ENCODE results near the gene CECR2. TPM values are rescaled to one million over a fixed set of nuclear protein-coding genes. Genes with fewer than 3 reads are reported as not detected.

The CECR2 gene
- total and polyA plus RNA-seq, 9 donors: 0.87 to 6.7 (median 1.4) TPM

DNA sequence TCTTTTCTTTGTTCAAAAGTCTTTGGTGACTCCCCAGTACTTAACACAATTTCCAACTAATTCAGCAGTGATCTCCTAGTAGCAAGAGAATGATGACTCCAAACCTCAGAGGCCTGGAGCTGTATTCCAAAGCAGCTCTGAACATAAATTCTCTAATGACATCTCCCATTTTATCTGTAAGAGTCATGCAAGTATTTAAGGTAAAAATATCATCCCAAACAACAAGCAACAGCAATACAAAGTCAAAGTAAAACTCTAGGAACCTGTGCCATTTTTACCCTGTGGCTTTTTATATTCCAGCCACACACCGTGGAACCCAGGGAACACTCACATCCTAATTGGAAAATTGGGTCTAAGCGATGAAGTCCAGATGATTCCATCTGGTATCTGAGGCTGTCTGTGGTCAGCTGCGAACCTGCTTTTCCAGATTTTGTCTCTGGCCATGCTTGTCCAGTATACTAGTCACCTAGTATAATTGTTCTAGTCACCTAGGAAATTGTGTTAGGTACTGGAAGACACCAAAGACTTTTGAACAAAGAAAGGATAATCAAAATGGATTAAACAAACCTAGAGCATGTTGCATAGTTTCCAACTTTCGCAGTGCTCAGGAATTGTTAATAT, 101.7 kb downstream of the CECR2 start:
- H3K4me3 ChIP-seq: no peak overlapping the region
- H3K9me3 ChIP-seq: no peaks in the 10 kb centered on the region
- DNase-seq: no peak
- H3K36me3 ChIP-seq: no peaks in the 10 kb centered on the region
- intact Hi-C loops (cut with DNase I): no loop called here
- TF ChIP-seq, protein P1, sequence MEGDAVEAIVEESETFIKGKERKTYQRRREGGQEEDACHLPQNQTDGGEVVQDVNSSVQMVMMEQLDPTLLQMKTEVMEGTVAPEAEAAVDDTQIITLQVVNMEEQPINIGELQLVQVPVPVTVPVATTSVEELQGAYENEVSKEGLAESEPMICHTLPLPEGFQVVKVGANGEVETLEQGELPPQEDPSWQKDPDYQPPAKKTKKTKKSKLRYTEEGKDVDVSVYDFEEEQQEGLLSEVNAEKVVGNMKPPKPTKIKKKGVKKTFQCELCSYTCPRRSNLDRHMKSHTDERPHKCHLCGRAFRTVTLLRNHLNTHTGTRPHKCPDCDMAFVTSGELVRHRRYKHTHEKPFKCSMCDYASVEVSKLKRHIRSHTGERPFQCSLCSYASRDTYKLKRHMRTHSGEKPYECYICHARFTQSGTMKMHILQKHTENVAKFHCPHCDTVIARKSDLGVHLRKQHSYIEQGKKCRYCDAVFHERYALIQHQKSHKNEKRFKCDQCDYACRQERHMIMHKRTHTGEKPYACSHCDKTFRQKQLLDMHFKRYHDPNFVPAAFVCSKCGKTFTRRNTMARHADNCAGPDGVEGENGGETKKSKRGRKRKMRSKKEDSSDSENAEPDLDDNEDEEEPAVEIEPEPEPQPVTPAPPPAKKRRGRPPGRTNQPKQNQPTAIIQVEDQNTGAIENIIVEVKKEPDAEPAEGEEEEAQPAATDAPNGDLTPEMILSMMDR (IDR thresholded peaks at IDR 0.05): no peak
- TF ChIP-seq POLR2A (IDR thresholded peaks at IDR 0.05): no peak
- TF ChIP-seq EP300 (IDR thresholded peaks at IDR 0.05): no peak
- no peaks in the 10 kb centered on the region for H3K4me1 ChIP-seq (ENCODE audit: insufficient read depth)
- no peaks in the 10 kb centered on the region for H3K27me3 ChIP-seq
- WGBS, 3 donors: 90 to 95% (median 92%) methylated on average over 4 of the region's 4 CpGs
- no peak overlapping the region for H3K27ac ChIP-seq

DNA sequence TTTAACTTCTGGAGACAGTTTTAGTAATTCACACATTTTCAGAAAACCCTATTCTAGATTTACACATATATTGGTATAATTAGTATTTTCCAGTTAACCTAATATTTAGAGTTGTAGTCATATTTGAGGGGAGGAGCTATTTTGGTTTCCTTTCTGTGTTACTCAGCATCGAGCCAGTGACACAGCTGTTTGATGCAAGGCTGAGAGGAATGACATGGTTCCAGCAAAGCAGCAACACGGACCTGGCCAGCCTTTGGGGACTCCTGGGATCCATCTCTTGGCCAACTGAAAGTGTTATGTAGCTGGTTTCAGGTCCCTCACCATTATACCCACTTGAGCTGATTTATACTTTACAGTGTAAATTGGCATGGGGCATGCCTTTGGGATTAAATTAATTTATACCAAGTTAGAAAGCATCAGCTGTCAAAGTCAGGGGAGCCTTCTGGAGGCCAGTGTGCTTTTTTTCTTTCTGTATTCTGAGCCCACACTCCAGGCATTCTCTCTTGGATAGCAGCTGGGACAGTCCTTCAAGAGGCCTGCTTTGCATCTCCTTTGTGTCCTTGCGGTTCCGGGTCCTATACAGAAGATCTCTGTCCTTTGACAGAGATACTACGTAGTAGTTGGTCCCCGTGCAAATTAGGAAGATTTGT, 102.8 kb downstream of the CECR2 start:
- H3K27me3 ChIP-seq: no peaks in the 10 kb centered on the region
- H3K9me3 ChIP-seq: no peaks in the 10 kb centered on the region
- DNase-seq: no peak
- no peak overlapping the region for H3K27ac ChIP-seq
- H3K36me3 ChIP-seq: no peaks in the 10 kb centered on the region
- TF ChIP-seq, protein P1 (IDR thresholded peaks at IDR 0.05): no peak
- no peak for TF ChIP-seq EP300 (IDR thresholded peaks at IDR 0.05)
- no peak for TF ChIP-seq POLR2A (IDR thresholded peaks at IDR 0.05)
- no peaks in the 10 kb centered on the region for H3K4me1 ChIP-seq (ENCODE audit: insufficient read depth)
- intact Hi-C loops (cut with DNase I): no loop called here
- H3K4me3 ChIP-seq: no peak overlapping the region
- 71 to 80% (median 77%) methylated on average over 6 of the region's 6 CpGs for WGBS, 3 donors

DNA sequence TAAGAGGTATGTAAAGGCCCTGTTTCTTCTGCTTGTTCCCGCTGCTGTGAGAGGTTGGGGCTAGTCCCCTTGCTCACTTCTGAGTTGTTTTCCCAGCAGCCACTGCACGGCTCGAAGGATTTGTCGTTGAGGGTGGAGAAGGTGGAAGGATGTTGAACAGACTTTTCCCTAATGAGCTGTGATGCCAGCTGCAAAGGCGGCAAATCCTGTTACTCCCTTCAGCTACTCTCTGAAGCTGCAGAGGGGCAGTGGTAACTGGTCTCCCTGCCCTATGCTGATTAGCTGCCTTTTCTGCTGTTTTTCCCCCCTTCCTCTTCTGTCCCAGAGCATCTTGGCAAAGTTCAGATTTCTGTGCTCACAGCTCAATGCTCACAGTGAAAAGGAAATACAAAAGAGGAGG, 103.7 kb downstream of the CECR2 start:
- DNase-seq: no peak
- WGBS, 3 donors: 48 to 69% (median 63%) methylated on average over 5 of the region's 5 CpGs
- intact Hi-C loops (cut with DNase I): no loop called here
- Histone ChIP-seq H3K36me3 (no peaks in the 10 kb centered on the region), H3K4me3 (no peak overlapping the region), H3K27me3 (no peaks in the 10 kb centered on the region), H3K9me3 (no peaks in the 10 kb centered on the region), H3K4me1 (ENCODE audit: insufficient read depth) (peaks cover 1% of the 10 kb centered on the region), H3K27ac (no peak overlapping the region)
- TF ChIP-seq POLR2A (IDR thresholded peaks at IDR 0.05) (no peak), EP300 (IDR thresholded peaks at IDR 0.05) (no peak)
- TF ChIP-seq, protein P1 (IDR thresholded peaks at IDR 0.05): no peak

DNA sequence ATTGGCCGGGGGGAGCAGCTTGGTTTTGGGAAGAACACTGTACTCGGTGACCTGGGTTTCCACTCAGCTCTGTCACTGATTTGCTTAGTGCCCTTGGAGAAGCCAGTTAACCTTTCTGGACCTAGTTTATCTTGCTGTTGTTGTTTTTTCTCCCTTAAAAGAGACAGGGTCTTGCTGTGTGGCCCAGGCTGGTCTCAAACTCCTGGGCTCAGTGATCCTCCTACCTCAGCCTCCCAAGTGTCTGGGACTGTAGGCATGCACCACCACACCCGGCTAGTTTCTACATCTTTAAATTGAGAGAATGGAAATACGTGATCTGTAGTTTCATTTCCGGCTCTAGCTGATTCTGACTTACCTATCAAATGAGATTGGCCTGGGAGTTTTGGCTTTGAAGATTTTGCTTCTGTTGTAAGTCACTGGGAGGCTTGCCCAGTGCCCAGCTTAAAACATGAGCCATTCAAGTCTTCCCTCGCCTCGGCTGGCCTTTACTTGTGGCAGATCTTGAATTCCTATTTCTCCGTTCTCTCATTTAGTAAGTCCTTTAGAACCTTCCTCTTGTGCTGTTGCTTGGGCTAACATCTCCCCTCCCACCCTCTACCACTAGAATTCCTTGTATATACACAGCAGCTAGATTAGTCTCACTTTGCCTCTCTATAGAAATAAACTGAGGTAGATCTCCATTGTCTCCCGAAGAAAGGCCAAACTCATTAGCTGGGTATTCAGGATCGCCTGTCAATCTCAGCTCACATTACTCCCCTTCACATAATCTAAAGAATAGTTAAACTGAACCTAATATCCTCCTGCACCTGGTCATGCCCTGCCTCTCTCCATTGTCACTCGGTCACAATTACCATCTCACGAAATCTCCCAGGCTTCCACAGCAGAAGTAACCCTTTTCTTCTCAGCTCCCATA, 106.3 kb downstream of the CECR2 start:
- intact Hi-C loops (cut with DNase I): no loop called here
- peaks cover 1% of the 10 kb centered on the region for H3K4me1 ChIP-seq (ENCODE audit: insufficient read depth)
- no peaks in the 10 kb centered on the region for H3K9me3 ChIP-seq
- H3K36me3 ChIP-seq: no peaks in the 10 kb centered on the region
- no peak for DNase-seq
- H3K4me3 ChIP-seq: no peak overlapping the region
- no peak overlapping the region for H3K27ac ChIP-seq
- H3K27me3 ChIP-seq: no peaks in the 10 kb centered on the region
- WGBS, 3 donors: 94 to 96% (median 96%) methylated on average over 12 of the region's 12 CpGs
- no peak for TF ChIP-seq EP300 (IDR thresholded peaks at IDR 0.05)
- TF ChIP-seq POLR2A (IDR thresholded peaks at IDR 0.05): no peak
- TF ChIP-seq, protein P1 (IDR thresholded peaks at IDR 0.05): no peak
